GM18951 (cell line): ENCODE data around the gene TRIM33.

Source experiments
- POLR2A ChIP-seq: IDR thresholded peaks from 4 replicates; pipeline ENCODE4 v1.6.1; 2011; ENCODE audit warnings: mild to moderate bottlenecking; ENCODE audit not compliant: insufficient read length, insufficient read depth; ENCODE audit errors: extremely low read depth
- in situ Hi-C: fragments of 300-500 bp; cut with MboI; formaldehyde crosslinking; loops from one replicate; pipeline ENCODE4 v1.12.0; 2022; ENCODE audit warnings: low sequenced_read_pairs, mixed read lengths, inconsistent platforms; ENCODE audit not compliant: unreplicated experiment

TRIM33 gene

DNA sequence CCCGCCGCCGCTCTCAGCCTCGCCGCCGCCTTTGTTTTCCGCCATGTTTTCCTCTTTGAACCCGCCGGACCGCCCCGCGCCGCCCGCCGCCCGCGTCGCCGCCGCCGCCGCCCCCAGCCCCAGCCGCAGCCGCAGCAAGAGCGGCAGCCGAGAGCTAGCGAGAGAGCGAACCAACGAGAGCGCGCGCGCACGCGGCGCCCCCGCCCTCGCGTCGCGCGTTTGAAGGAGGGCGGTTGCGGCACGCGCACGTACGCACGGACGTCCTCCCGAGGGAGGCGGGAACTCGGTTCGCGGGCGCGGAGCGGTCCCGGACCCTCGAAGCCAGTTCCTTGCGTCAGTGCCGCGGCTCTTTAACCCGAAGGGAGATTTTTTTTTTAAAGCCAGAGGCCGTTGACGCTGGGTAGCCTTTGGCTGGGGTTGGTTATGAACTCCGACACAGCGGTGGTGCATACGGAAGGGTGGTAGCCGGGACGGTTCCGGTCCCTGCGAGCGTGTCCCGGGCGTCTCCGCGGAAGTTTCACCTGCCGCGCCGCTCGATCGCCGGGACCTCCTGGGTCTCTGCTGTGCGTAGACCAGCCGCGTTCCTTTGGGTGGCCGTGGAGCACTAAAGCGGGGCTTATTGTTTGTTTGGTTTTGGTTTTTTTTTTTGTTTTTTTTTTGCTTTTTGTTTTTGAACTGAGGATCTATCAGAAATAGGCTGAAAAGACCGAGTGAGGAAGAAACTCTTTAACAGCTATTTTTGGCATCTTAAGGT, at the start of gene TRIM33:
Gene TRIM33, minus strand, starts transcription at position 172 of the 754 bp plus-strand sequence. Its CDS starts 127 bp downstream, at position 45.
- in situ Hi-C loops = no loop called here
- peak; percentile 98 for TF ChIP-seq POLR2A

- in situ Hi-C loops = loop anchor here (5.0 kb wide), 1 partner anchor 212 kb away; no protein-coding TSS in a partner anchor
- TF ChIP-seq POLR2A = no peak
These were observed 48.4 kb upstream of the TRIM33 start for GRCh38 chr1:114559356-114559755.

GRCh38 chr1:114558544-114558943, 47.5 kb upstream of the TRIM33 start:
- no peak for TF ChIP-seq POLR2A

DNA sequence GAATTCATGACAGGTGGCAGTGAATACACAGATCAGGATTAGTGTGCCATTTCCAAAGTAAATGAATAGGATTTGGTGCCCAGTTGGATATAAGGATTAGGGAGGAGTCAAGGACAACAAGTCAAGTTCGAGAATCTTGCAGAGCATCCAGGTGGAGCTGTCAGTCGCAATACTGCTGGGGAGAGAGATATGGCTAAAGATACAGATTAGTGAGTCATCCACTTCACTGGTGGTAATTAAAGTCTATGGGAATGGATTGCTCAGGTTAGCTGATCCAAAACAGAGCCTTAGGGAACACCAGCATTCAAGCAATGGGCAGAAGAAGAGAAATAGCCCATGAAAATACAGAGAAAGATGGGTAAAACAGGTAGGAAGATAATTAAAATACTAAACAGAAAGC, 43.6 kb upstream of the TRIM33 start:
- TF ChIP-seq POLR2A = no peak
- in situ Hi-C loops = no loop called here

More at GRCh38 chr1:114558544-114558943, 47.5 kb upstream of the TRIM33 start:
- in situ Hi-C loops = loop anchor here (5.0 kb wide), 1 partner anchor 211 kb away; no protein-coding TSS in a partner anchor

- in situ Hi-C loops = no loop called here
These were observed 41.2 kb upstream of the TRIM33 start for GRCh38 chr1:114552106-114552639.

GRCh38 chr1:114551400-114551799, 40.4 kb upstream of the TRIM33 start:
- in situ Hi-C loops = no loop called here
- no peak for TF ChIP-seq POLR2A

More at GRCh38 chr1:114552106-114552639, 41.2 kb upstream of the TRIM33 start:
- TF ChIP-seq POLR2A = no peak

- no peak for TF ChIP-seq POLR2A
- in situ Hi-C loops = no loop called here
These were observed 39.3 kb upstream of the TRIM33 start for GRCh38 chr1:114550336-114550735.

GRCh38 chr1:114549137-114549536, 38.1 kb upstream of the TRIM33 start:
- no peak for TF ChIP-seq POLR2A
- in situ Hi-C loops = no loop called here

- TF ChIP-seq POLR2A = no peak
- in situ Hi-C loops = no loop called here
These were observed 36.1 kb upstream of the TRIM33 start for GRCh38 chr1:114547076-114547475.

GRCh38 chr1:114545796-114546195, 34.8 kb upstream of the TRIM33 start:
- TF ChIP-seq POLR2A = no peak
- in situ Hi-C loops = no loop called here

- TF ChIP-seq POLR2A = no peak
- in situ Hi-C loops = no loop called here
These were observed 34.3 kb upstream of the TRIM33 start for GRCh38 chr1:114545315-114545714.

GRCh38 chr1:114540821-114541220, 29.8 kb upstream of the TRIM33 start:
- in situ Hi-C loops = no loop called here
- TF ChIP-seq POLR2A = no peak

DNA sequence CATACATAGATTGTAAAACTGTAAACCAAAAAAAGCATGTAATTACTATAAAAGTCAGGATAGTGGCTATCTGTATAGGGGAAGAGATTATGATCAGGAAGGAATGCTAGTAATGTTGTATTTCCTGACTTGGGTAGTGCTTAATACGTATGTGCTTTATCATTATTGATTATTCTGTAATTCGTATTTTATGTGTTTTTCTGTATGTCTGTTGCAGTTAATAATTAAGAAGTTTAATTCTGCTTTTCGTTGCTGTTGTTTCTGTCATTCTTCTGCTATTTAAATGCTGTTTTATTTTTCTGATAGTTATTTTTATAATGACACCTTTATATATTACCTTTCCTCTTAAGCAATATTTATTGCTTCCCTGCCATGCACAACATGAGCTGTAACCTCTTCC, 29.3 kb upstream of the TRIM33 start:
- TF ChIP-seq POLR2A = no peak
- in situ Hi-C loops = no loop called here

DNA sequence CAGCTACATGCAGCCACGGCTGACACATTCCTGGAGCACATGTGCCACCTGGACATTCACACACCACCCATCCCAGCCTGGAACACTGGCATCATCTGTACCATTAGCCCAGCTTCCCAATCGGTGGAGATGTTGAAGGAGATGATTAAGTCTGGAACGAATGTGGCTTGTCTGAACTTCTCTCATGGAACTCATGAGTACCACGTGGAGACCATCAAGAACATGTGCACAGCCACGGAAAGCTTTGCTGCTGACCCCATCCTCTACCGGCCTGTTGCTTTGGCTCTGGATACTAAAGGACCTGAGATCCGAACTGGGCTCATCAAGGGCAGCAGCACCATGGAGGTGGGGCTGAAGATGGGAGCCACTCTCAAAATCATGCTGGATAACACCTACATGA, 25.0 kb upstream of the TRIM33 start:
- in situ Hi-C loops = loop anchor here (10.0 kb wide), 1 partner anchor 161 kb away; no protein-coding TSS in a partner anchor
- TF ChIP-seq POLR2A = no peak
